ENCODE results near the gene EPB41L2.

The EPB41L2 gene

DNA sequence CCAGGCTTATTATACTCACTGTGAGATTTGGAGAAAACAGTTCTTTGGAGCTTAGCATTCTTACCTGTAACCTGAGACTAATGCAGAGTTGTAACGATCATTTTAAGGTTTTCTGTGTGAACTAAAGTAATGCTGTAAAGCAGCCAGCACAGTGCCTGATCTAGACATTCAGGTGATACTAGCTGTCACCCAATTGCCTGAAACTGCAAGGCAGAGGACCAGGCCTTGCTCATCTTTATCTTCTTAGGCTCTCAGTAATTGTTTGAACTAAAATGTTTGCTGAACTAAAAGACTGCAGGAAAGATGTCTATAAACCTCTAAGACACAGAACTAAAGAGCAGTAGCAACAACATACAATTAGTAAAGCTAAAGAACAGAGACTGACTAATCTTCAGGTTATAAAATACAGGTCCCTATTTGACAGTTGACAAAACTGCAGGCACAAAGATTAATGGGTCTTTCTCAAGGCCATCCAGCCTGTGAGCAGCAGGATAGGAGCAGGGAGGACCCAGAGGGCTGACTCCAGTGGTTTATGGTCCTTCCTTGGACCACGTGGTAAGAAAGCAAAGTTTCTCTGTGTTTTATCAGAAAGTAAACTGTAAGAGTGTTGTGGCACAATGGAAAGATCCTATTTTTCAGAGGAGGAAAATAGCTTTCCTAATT is 204.4 kb downstream of the EPB41L2 start:
- DNase-seq: no peak

DNA sequence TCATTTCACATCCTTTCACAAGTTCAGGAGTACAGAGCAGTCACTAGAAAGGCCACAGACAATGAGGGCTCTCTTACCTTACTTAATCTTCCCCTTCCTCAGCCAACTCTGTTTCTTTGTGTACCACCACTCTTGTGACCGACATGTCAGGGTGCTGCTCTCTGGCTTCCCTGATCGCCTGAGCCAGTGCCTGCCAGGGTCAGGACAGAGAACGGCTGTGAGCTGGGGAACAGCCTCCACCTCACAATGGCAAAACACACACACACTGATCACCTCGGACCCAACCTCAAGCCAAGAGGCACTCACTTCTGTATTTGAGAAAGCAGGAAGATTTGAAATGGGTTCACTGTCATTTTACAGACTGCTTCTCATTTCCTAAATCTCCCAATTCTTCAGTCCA is 205.0 kb downstream of the EPB41L2 start:
- DNase-seq: no peak

DNA sequence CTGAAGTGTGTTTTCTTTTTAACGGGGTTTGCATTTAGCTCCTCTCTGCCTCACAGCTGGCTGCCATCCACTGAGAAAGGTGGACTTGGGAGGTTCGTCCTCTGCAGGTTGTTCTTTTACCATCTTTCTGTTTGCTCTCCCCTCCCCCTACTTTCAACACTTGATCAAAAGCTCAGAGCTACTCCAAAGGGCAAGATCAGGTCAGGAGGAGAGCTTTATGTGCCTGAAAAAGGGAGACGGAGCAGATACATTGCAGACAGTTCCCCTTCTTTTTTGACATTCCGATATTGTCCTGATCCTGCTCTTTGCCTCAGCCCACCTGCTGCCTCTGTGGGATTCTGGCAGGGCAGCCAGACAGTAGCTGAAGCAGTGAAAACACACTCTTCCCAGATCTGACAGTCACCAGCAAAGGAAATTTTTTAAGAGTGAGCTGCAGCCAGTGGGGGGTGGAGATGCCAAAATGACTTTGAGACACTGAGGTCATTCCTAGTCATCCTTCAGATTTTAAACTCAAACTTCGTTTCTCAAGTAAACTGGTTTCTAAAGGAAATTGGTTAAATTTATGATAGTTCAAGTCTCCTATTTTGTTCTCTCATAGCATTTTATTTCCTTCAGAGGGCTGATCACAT is 209.4 kb downstream of the EPB41L2 start:
- no peak for DNase-seq

DNA sequence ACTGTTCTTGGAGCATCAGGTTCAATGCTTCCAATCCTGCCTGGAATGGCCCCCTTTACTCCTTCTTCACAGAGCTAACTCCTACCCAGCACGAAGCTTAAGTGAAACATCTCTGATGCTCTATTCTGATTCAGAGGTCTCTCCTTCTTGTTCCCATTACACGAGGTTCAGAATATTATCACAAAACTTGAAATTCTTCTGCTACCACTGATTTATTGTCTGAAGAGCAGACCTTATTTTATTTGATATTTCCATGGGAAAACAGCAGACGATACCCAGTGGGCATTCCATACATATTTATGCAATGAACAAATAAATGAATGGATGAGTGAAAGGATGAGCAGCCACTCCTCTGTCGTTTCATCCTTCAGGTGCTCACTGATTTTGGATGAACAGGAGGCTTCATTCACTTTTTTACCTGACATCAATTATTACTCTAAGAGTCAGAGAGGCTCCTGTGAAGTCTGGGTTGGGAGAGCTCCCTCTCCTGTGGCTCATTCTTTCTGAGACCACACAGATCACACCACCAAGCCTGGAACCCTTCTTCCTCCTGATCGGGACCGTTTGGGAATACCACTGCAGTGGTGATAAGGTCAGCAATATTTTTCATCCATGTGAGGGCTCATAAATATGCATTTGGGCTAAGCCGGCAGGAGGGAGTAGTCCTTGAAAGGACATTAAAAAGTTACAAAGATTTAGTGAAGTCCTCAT is 210.0 kb downstream of the EPB41L2 start:
- DNase-seq: no peak

DNA sequence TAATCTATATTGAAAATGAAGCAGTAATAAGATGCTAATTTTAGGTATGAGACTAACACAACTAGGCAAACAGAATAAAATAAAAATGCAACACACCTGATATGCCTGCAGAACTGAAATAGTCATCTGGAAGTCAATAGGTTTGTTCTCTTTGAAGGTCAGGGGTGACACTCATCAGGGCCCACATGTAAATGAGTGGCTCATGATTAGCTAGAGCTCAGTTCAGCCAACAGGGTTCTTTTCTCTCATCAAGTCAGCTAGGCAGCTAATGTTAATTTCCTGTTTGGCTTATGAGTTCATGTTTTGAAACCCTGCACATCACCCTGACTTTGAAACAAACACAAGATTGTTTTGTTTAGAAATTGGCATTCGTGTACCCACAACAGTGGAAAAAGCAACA is 212.0 kb downstream of the EPB41L2 start:
- no peak for DNase-seq

DNA sequence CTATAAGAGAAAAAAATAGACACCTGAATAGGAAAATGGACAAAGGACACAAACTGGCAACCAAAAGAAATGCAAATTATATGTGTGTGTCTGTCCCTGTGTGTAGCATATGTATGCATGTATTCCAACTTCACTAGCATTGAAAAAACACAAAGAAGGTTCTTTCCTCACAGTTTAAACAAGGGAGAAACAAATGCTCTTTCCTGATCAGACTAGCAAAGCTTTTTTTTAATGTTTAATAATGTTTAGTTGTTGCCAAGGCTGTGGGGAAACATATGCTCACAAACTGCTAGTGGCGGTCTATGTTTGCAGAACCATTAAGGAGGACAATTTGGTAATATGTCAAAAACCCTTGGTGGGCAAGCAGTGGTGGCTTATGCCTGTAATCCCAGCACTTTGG is 213.5 kb downstream of the EPB41L2 start:
- no peak for DNase-seq

DNA sequence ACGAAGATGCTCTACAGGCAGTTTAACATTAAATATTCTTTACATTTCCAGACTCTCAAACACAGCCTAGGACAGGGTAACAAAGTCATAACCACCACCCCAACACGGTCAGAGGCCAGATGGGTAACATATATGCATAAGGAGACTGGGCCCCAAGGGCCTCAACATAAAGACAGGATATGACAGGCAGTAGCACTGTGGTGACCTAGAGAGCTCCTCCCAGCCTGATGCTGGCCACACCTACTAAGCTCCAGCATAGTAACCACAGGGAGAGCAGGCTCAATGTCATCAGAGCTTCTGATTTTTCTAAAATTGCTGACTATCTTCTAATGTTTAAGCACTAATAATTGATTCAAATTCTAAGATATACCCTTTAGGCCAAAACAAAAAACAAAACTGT is 214.1 kb downstream of the EPB41L2 start:
- no peak for DNase-seq

DNA sequence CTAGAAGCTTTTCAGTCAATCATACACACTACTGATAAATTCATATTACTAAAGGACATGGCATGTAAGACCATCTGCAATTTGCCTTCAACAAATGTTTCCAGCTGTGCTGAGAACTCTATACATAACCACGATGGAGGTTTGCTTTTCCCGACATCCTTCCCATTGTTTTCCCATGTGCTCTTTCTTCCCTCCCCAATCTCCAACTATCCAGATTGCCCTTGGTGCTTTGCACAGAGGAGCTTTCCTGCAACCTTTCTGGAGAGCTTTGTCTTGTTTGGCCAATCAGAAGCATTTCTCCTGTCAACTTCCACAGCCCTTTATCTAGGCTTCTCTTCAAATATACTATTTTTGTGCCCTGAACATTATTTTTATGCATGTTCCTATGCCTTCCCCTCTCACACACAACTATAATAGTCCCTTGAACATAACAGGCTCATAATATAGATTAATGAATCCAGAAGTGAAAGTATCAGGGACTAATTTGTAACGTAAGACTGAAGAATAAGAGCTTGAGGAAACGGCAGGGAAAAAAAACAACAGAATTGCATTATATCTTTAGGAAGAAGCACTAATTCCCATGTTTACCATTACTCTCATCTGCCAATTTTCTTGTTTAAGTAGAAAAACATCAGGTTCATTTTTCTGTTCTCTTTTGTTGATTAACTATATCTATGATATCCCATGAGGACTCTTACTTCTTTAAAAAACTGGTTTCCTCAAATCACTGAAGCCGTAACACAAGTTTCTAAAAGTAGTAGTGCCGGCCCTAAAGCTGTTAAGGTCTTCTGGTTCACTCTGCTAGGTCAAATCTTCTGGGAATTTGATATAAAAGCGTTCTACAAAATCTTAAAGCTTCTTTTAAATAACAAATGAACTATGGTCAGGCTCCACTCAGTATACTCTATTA is 215.8 kb downstream of the EPB41L2 start:
- DNase-seq: no peak

DNA sequence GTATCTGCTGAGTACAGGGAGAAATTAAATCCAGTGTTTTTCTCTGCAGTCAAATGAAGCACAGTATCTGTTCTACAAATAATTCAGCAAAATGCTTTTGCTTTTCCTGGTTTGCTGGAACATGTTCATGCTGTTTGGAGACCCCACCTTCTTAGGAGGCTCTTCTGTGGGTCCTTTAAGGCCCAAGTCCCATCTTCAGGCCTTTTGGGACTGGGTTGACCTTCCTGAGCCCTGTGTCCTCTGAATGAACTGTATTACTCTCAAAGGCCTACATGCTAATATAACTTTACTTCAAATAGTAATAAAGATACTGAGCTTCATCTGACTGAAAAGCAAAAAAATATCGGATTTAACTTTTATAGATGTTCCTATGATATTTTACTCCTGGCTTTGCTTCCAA is 216.5 kb downstream of the EPB41L2 start:
- no peak for DNase-seq

DNA sequence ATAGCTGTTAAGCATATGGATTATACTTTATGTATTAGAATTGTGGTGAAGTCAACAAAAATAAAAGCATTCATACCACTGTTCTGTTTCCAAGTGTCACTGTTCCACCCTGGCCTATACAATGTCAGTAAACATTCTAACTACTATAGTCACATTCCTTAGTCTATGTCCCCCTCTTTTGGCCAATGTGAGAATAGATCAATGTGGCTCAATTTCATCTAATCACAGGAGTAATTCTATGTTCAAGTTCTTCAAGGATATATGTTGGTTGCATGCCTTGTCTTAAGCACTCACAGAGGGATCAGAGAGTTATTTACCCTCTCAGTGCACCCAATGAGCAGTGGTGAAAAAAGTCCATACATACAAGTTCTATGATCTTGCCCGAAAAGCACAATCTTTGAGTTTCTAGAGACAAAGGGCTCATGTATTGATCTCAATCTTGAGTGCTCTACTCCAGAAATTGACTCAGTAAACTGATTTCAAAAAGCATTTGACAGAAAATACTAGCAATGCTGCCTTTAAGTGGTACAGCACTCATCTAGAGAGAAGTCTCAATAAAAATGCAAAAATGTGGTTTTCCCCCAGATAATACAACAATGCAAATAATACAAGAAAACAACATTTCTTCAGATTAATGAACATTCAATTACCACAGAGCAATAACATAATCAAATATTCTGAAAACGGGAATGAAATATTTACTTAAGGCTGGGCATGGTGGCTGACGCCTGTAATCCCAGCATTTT is 219.3 kb downstream of the EPB41L2 start:
- no peak for DNase-seq

DNA sequence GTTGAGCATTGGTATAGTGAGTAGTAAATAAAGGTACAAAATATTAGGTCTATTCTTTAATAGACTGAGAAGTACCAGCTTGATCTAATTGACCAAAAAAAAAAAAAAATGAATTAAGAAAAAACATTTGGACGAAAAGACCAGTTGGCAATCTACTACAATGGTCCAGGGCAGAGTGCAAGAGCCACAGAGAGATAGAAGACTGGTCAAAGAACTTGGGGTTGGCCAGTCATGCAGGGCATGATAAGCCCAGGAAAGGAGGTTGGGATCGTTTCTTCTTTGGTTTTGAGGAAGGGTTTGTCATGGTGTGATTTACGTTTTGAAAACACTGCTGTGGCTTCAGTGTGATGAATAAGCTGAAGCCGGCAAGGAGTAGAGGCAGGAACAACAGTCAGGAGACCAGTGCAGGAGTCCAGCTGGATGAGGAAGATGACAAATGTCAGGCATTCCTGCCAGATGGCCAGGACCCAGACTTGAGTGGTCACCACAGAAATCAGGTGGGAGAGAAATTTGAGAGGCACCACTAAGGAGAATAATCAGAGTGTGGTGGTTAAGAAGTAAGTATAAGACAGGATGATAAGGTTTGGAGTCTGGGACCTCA is 221.8 kb downstream of the EPB41L2 start:
- DNase-seq: no peak

DNA sequence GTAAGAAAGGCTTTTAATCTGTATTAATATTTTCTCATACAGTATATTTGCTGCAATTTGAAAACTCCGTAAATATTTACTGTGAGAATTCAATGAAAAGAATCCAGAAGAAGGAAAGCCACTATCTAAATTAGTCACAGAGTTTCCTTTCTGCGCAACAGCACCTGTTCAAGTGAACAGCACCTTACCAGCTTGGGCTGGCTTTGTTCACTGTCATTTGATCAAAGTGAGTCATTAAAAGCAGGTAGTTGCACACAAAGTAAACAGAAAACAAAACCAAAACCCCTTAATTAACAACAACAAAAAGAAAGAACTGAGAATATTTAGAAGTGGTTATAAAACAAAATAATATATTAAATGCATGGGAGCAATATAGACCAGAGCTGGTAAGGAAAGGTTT is 223.0 kb downstream of the EPB41L2 start:
- DNase-seq: no peak

DNA sequence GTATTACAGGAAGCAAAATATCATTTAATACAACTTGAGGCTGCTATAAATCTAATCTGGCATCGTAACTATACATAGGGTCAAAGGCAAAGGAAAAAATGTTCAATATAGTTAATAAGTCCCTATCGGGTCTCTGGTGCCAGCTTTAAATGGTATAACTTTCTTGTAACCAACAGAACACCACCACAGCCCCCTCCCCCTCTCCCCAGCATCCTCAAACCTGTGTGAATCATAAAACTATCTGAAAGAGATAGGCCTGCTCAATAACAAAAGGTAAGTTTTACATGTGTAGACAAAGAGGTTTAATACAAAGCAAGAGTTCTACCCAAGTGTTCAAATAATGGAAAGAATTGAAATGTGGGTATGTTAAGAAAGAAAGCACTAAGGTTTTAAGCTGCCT is 223.7 kb downstream of the EPB41L2 start:
- no peak for DNase-seq

DNA sequence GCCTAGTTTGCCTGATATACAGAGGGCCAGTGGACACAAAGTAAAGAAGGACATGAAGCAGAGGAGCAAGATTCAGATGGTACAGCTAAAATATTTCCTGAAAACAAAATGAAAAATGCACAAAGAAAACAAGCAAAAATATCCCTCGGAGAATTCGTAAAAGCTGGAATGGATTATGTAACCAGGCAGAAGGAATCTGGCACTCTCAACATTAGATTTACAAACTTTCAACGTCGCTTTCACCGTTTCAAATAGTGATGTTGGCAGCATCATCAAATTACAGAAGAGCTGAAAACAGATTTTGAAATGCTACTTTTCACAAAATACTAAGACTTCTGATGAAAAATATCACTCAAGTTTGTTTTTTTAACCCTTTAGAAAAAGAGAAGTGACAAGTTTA is 224.1 kb downstream of the EPB41L2 start:
- DNase-seq: no peak

DNA sequence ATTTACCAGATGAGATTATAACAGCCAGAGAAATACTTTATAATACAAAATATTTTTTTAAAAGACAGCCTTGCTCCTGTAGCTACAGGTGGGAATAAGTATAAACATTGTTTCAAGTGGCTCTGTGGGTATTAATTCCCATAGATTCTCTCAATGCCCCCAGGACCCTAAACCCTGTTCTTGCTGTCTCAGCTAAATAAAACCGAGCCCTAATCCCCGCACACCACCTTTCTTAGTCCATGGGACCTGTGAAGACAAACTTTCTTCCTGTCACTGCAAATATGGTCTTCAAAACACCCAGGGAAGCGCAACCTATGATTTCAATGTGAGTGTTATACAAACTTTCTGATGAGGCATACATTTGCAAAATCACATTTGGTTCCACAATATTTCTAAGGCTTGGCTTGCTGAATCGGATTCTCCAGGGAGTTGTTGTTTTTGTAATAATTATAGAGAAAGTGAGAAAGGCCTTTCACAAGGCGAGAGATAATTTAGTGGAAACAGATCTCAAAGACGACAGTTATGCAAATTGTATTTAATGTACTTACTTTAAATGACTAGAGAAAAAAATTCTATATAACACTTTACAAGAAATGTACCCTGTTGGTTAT is 224.7 kb downstream of the EPB41L2 start:
- no peak for DNase-seq

DNA sequence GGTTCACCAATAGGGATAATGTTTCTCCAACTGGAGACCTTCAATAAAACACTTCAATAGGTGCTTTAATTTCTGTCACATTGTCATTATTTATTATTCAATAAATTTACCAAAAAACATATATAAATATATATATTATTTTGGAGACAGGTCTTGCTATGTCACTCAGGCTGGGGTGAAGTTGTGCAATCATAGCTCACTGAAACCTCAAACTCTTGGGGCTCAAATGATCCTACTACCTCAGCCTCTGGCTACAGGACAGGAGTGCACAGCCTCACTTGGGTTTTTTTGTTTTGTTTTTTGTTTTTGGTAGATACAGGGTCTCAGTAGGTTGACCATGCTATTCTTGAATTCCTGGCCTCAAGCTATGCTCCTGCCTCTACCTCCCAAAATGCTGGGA is 226.0 kb downstream of the EPB41L2 start:
- no peak for DNase-seq

DNA sequence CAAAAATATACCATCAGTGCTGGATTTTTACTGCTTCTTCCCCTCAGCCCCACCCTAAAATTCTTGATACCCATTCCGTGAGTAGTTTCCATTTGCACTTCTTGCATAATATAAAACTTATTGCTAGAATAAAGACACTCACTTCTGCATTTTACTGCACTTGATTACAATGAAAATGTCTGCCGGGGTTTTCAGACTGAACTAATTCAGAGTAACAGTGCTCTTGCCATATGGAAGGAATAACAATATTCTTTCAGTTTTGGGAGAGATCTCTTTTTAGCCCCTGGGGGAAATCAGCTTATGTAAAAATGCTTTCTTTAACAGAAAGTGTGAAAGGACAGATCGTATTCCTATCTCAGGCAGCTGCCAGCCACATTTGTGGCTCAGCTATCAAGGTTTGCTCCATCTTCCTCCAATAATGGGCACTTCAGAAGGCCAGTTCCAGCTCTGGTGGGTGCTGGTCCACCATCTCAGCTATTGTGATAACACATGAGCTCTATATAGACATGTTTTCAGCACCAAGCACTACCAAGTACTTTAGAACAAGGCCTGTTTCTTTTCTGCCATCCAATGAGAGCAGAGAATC is 226.9 kb downstream of the EPB41L2 start:
- DNase-seq: no peak

DNA sequence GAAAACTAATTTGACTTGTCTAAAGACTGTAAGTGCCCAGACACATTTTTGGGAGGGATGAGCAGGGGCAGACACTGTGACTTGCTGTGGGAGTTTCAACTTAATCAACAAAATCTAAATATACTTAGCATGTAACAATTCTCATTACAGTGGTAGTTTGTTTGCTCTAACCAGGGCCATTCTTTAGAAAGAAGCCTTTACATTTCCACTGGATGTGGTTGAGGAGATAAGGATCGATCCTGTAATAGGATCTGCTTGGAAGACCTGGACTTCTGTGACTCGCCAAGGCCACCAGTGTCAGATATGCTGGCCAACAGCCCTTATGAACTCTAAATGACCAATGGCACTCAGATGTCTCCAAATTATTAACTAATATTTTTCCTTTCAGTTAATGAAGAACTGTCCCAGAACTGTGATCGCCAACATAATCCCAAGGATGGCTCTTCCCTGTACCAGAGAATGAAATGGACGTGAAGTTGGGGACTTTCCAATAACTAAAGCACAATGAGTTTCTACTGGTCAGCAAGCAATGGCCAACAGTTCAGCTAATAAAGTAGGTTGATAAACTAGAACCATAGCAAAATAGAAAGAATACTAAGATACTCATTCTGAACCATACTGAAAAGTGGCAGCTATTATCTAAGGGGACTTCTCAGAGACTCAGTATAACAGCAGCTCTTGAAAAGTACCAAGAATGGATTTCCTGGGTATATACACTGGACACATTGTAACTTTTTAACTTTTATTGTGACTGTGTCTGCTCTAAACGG is 228.4 kb downstream of the EPB41L2 start:
- no peak for DNase-seq

DNA sequence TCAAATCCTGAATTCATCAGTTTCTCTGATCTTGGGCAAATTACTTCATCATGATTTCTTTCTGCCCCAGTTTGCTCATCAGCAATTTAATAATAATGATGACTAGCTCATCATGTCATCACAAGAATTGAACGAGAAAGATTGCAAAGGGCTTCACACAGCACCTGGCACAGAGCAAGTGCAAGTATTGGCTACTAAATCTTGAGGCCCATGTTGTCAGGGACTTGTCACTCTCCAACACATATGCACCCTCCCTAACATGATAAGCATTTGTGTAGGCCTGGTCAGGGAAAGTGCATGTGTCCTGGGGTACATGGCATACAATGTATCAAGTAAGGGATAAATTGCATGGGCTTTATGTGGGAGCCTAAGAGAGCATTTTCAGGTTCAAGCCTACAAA is 229.5 kb downstream of the EPB41L2 start:
- DNase-seq: no peak

DNA sequence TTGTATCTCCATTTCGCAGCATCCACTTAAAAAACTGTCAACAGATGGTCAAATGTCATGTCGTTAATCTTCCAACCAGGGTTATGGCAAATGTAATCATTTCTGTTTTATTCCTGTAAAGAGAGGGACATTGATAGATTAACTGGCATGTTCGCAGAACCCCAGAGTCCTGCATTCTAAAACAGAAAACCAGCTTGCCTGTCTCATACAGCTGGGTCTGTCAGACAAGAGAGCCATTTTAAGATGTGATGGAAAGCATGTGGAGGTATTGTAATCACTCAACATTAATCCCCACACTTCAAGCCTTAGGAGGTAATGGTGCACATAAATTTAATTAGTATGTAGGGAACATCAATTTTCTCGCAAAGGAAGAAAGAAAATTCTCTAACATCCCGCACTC is 231.4 kb downstream of the EPB41L2 start:
- DNase-seq: no peak

Data from NCI-H187 treated with DMSO at 0.1 percent for 48 hours (cell line).